ENCODE results near the gene FAM187B. TPM values are rescaled to one million over a fixed set of nuclear protein-coding genes. Genes with fewer than 3 reads are reported as not detected.

Gene FAM187B
- total RNA-seq, 1 donor from 2014 or later, result not detected

GRCh38 chr19:35212241-35212640, 16.3 kb downstream of the FAM187B start:
- H3K27me3 ChIP-seq (ENCODE audit: insufficient read depth, low read length), result no peaks in the 10 kb centered on the region
- Mint-ChIP-seq H3K9me3 (ENCODE audit: unreplicated experiment) (peaks cover 4% of the 10 kb centered on the region), H3K4me3 (ENCODE audit: unreplicated experiment) (no peak overlapping the region), H3K27me3 (ENCODE audit: low read depth, unreplicated experiment) (peaks cover 2% of the 10 kb centered on the region), H3K36me3 (ENCODE audit: low read depth, unreplicated experiment) (no peaks in the 10 kb centered on the region), H3K4me1 (ENCODE audit: low read depth, unreplicated experiment) (no peaks in the 10 kb centered on the region), H3K27ac (ENCODE audit: unreplicated experiment) (no peak overlapping the region)
- H3K9ac ChIP-seq (ENCODE audit: low read length), result no peak overlapping the region
- H3K4me1 ChIP-seq (ENCODE audit: insufficient read depth, low read length), result peaks cover 4% of the 10 kb centered on the region
- H3K27ac ChIP-seq (ENCODE audit: low read depth, low read length), result no peak overlapping the region
- no peaks in the 10 kb centered on the region for H3K36me3 ChIP-seq (ENCODE audit: insufficient read depth, low read length)
- H3K4me3 ChIP-seq (ENCODE audit: insufficient read depth, low read depth, low read length), result no peak overlapping the region
- TF ChIP-seq CTCF (IDR thresholded peaks at IDR 0.05; ENCODE audit: insufficient read depth, low read depth, low read length), result no peak
- no peak for TF ChIP-seq EZH2 (IDR thresholded peaks at IDR 0.05; ENCODE audit: insufficient read depth, low read length)
- H4K20me1 ChIP-seq (ENCODE audit: insufficient read depth, low read length), result no peaks in the 10 kb centered on the region
- H3K79me2 ChIP-seq (ENCODE audit: insufficient read depth, low read length), result no peaks in the 10 kb centered on the region
- no peak overlapping the region for H3K4me2 ChIP-seq (ENCODE audit: low read length)
- no peak for FAIRE-seq
- no peaks in the 10 kb centered on the region for H3K9me3 ChIP-seq (ENCODE audit: insufficient read depth, low read depth, low read length)
- DNase-seq (ENCODE audit: low read depth), result no peak
- no peak overlapping the region for H2AFZ ChIP-seq (ENCODE audit: low read depth, low read length)

- Histone ChIP-seq H3K36me3 (ENCODE audit: insufficient read depth, low read length) (no peaks in the 10 kb centered on the region), H3K4me3 (ENCODE audit: insufficient read depth, low read depth, low read length) (no peak overlapping the region), H4K20me1 (ENCODE audit: insufficient read depth, low read length) (no peaks in the 10 kb centered on the region), H3K79me2 (ENCODE audit: insufficient read depth, low read length) (no peaks in the 10 kb centered on the region), H3K4me1 (ENCODE audit: insufficient read depth, low read length) (peaks cover 4% of the 10 kb centered on the region), H3K27me3 (ENCODE audit: insufficient read depth, low read length) (no peaks in the 10 kb centered on the region), H3K9ac (ENCODE audit: low read length) (no peak overlapping the region), H3K9me3 (ENCODE audit: insufficient read depth, low read depth, low read length) (no peaks in the 10 kb centered on the region), H3K27ac (ENCODE audit: low read depth, low read length) (no peak overlapping the region), H2AFZ (ENCODE audit: low read depth, low read length) (no peak overlapping the region), H3K4me2 (ENCODE audit: low read length) (no peak overlapping the region)
- Mint-ChIP-seq H3K4me3 (ENCODE audit: unreplicated experiment) (no peak overlapping the region), H3K27me3 (ENCODE audit: low read depth, unreplicated experiment) (peaks cover 2% of the 10 kb centered on the region), H3K9me3 (ENCODE audit: unreplicated experiment) (peaks cover 2% of the 10 kb centered on the region), H3K36me3 (ENCODE audit: low read depth, unreplicated experiment) (no peaks in the 10 kb centered on the region), H3K4me1 (ENCODE audit: low read depth, unreplicated experiment) (no peaks in the 10 kb centered on the region), H3K27ac (ENCODE audit: unreplicated experiment) (no peak overlapping the region)
- no peak for TF ChIP-seq EZH2 (IDR thresholded peaks at IDR 0.05; ENCODE audit: insufficient read depth, low read length)
- TF ChIP-seq CTCF (IDR thresholded peaks at IDR 0.05; ENCODE audit: insufficient read depth, low read depth, low read length), result no peak
- no peak for DNase-seq (ENCODE audit: low read depth)
- no peak for FAIRE-seq
Observed at GRCh38 chr19:35211545-35212230, 16.9 kb downstream of the FAM187B start.

GRCh38 chr19:35209646-35210045, 18.9 kb downstream of the FAM187B start:
- no peaks in the 10 kb centered on the region for H3K36me3 Mint-ChIP-seq (ENCODE audit: low read depth, unreplicated experiment)
- no peak overlapping the region for H3K4me3 ChIP-seq (ENCODE audit: insufficient read depth, low read depth, low read length)
- peaks cover 11% of the 10 kb centered on the region for H3K27me3 Mint-ChIP-seq (ENCODE audit: low read depth, unreplicated experiment)
- H3K36me3 ChIP-seq (ENCODE audit: insufficient read depth, low read length), result no peaks in the 10 kb centered on the region
- no peaks in the 10 kb centered on the region for H3K9me3 ChIP-seq (ENCODE audit: insufficient read depth, low read depth, low read length)
- FAIRE-seq (no peak), DNase-seq (ENCODE audit: low read depth) (no peak)
- H3K27ac Mint-ChIP-seq (ENCODE audit: unreplicated experiment), result no peak overlapping the region
- H3K9ac ChIP-seq (ENCODE audit: low read length), result no peak overlapping the region
- no peaks in the 10 kb centered on the region for H3K27me3 ChIP-seq (ENCODE audit: insufficient read depth, low read length)
- no peaks in the 10 kb centered on the region for H3K4me1 Mint-ChIP-seq (ENCODE audit: low read depth, unreplicated experiment)
- H3K4me2 ChIP-seq (ENCODE audit: low read length), result no peak overlapping the region
- H2AFZ ChIP-seq (ENCODE audit: low read depth, low read length), result no peak overlapping the region
- TF ChIP-seq CTCF (IDR thresholded peaks at IDR 0.05; ENCODE audit: insufficient read depth, low read depth, low read length) (no peak), EZH2 (IDR thresholded peaks at IDR 0.05; ENCODE audit: insufficient read depth, low read length) (no peak)
- peaks cover 4% of the 10 kb centered on the region for H3K4me1 ChIP-seq (ENCODE audit: insufficient read depth, low read length)
- no peak overlapping the region for H3K27ac ChIP-seq (ENCODE audit: low read depth, low read length)
- no peaks in the 10 kb centered on the region for H3K79me2 ChIP-seq (ENCODE audit: insufficient read depth, low read length)
- H3K4me3 Mint-ChIP-seq (ENCODE audit: unreplicated experiment), result no peak overlapping the region
- H4K20me1 ChIP-seq (ENCODE audit: insufficient read depth, low read length), result no peaks in the 10 kb centered on the region
- H3K9me3 Mint-ChIP-seq (ENCODE audit: unreplicated experiment), result peaks cover 2% of the 10 kb centered on the region

Measured in astrocyte (in vitro differentiated cells and primary cell).